ENCODE data around the gene LDLRAD3.
A peak's percentile ranks its signal among the peaks of the same experiment; 100 is the strongest.

The LDLRAD3 gene

GRCh38 chr11:36000616-36001190 lies 56.8 kb downstream of the LDLRAD3 start:
- TF ChIP-seq CTCF (conservative IDR thresholded peaks at IDR 0.05; ENCODE audit: low read depth): no peak
- H3K27ac ChIP-seq: no peak overlapping the region
- DNase-seq (ENCODE audit: low spot score): peak; percentile 46
- ChIA-PET POLR2A (ENCODE audit: low non-redundant PET) (no interaction called here), CTCF (no interaction called here)

- POLR2A ChIA-PET (ENCODE audit: low non-redundant PET): no interaction called here
- DNase-seq (ENCODE audit: low spot score): no peak
- CTCF ChIA-PET: interaction anchor here (0.7 kb wide), 1 partner anchor 11 kb away, joined by 4 read pairs; no protein-coding TSS in a partner anchor
- no peak for TF ChIP-seq CTCF (conservative IDR thresholded peaks at IDR 0.05; ENCODE audit: low read depth)
- peak overlapping the region; percentile 32; the same call in 1 of the 2 replicates for H3K27ac ChIP-seq
Measured at GRCh38 chr11:36002196-36002595, 58.3 kb downstream of the LDLRAD3 start.

- ChIA-PET CTCF (no interaction called here), POLR2A (ENCODE audit: low non-redundant PET) (no interaction called here)
- H3K27ac ChIP-seq: no peak overlapping the region
- no peak for TF ChIP-seq CTCF (conservative IDR thresholded peaks at IDR 0.05; ENCODE audit: low read depth)
- DNase-seq (ENCODE audit: low spot score): no peak
Measured at GRCh38 chr11:36002796-36003195, 58.9 kb downstream of the LDLRAD3 start.

- no peak for TF ChIP-seq CTCF (conservative IDR thresholded peaks at IDR 0.05; ENCODE audit: low read depth)
- no peak for DNase-seq (ENCODE audit: low spot score)
- POLR2A ChIA-PET (ENCODE audit: low non-redundant PET): no interaction called here
- peak overlapping the region; percentile 20; the same call in 1 of the 2 replicates for H3K27ac ChIP-seq
- CTCF ChIA-PET: no interaction called here
Measured at GRCh38 chr11:36006556-36006955, 62.7 kb downstream of the LDLRAD3 start.

- TF ChIP-seq CTCF (conservative IDR thresholded peaks at IDR 0.05; ENCODE audit: low read depth): no peak
- ChIA-PET CTCF (interaction anchor here (0.6 kb wide), 1 partner anchor 391 kb away, joined by 3 read pairs; no protein-coding TSS in a partner anchor), POLR2A (ENCODE audit: low non-redundant PET) (no interaction called here)
- H3K27ac ChIP-seq: peak overlapping the region; percentile 52
- peak; percentile 36 for DNase-seq (ENCODE audit: low spot score)
Measured at GRCh38 chr11:36007127-36007655, 63.3 kb downstream of the LDLRAD3 start.

DNA sequence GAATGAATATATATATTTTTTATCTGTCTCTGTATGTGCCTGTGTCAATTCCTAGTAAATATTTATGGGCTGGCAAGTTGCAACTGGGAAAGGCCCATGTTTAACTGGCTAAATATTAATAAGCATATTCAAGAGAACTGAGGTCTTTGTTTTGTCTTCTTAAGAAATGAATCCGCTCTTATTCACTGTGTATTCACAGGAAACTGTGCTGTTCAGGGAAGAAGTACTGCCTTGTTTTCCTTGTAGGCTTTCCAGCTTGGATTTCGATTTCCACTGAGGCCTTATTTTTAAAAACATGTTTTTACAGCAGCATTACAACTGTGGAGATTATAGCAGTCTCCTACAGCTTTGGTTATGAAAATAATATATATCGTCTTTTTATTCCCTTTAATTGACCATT lies 64.7 kb downstream of the LDLRAD3 start:
- H3K27ac ChIP-seq: no peak overlapping the region
- ChIA-PET POLR2A (ENCODE audit: low non-redundant PET) (no interaction called here), CTCF (no interaction called here)
- DNase-seq (ENCODE audit: low spot score): no peak
- TF ChIP-seq CTCF (conservative IDR thresholded peaks at IDR 0.05; ENCODE audit: low read depth): no peak
